H1 (cell line): Measurements from ENCODE around the gene RAB8B. TPM values are rescaled to one million over a fixed set of nuclear protein-coding genes. Genes with fewer than 3 reads are reported as not detected.

ENCODE experiments used
- CTCF ChIA-PET: fragments of 300-600 bp; sonication (Branson Sonifier 250); formaldehyde crosslinking; loops from one replicate; lab custom pipeline; 2021; ENCODE audit not compliant: partially characterized antibody; lab: Charles Lee
- POLR2A ChIA-PET: fragments of 300-600 bp; sonication (Branson Sonifier 250); formaldehyde crosslinking; loops from one replicate; lab custom pipeline; 2021; ENCODE audit warnings: inconsistent platforms; ENCODE audit not compliant: partially characterized antibody; lab: Charles Lee
- DNase-seq, 2 experiments: peaks; one replicate each; pipeline versions ENCODE4 v3.0.0 to v3.0.0-alpha.2; 2010 to 2022; ENCODE audit warnings: low spot score in 2 of 2, low read depth in 1 of 2, mixed read lengths in 1 of 2
- FAIRE-seq: peaks from 2 replicates; lab custom pipeline; 2011; peaks lifted over from hg19 to GRCh38; lab: Jason Lieb, UNC
- H2AFZ ChIP-seq: 2 replicates; pipeline ENCODE4 v1.8.1; 2012; ENCODE audit warnings: low read length, inconsistent platforms
- H2AK5ac ChIP-seq: 2 replicates; pipeline ENCODE4 v1.6.1; 2013; ENCODE audit warnings: low read depth, low read length
- H2BK120ac ChIP-seq: replicated peaks from 2 replicates; pipeline ENCODE3; 2013; ENCODE audit warnings: low read depth, low read length, inconsistent platforms
- H2BK12ac ChIP-seq: 2 replicates; pipeline ENCODE4 v1.6.1; 2013; ENCODE audit warnings: low read depth, low read length
- H2BK15ac ChIP-seq: 2 replicates; pipeline ENCODE4 v1.6.1; 2013; ENCODE audit warnings: low read length
- H2BK20ac ChIP-seq: 2 replicates; pipeline ENCODE4 v1.6.1; 2013; ENCODE audit warnings: low read length
- H2BK5ac ChIP-seq: 2 replicates; pipeline ENCODE4 v1.6.1; 2013; ENCODE audit warnings: low read depth, low read length
- H3K14ac ChIP-seq: 2 replicates; pipeline ENCODE4 v1.6.1; 2013; ENCODE audit warnings: inconsistent platforms; ENCODE audit not compliant: insufficient read length
- H3K18ac ChIP-seq: 2 replicates; pipeline ENCODE4 v1.6.1; 2013; ENCODE audit warnings: low read length; ENCODE audit errors: extremely low read depth
- H3K23ac ChIP-seq: 2 replicates; pipeline ENCODE4 v1.6.1; 2013; ENCODE audit warnings: inconsistent platforms; ENCODE audit not compliant: insufficient read length
- H3K23me2 ChIP-seq: 2 replicates; pipeline ENCODE4 v1.6.1; 2013; ENCODE audit warnings: low read depth, low read length
- H3K27ac ChIP-seq: 2 replicates; pipeline ENCODE4 v1.6.1; 2011; ENCODE audit warnings: low read depth, low read length, inconsistent platforms
- H3K27me3 ChIP-seq, 4 experiments: replicated peaks in 1 of 4; 1 replicate in 1 of 4; 2 replicates in 3 of 4; pipeline versions ENCODE4 v1.6.1 to v1.8.1; 2011 to 2013; ENCODE audit warnings: low read length in 3 of 4, mild to moderate bottlenecking in 3 of 4, inconsistent platforms in 2 of 4, mixed read lengths in 2 of 4, moderate library complexity in 1 of 4; ENCODE audit not compliant: control insufficient read depth in 3 of 4, insufficient read depth in 3 of 4; ENCODE audit errors: extremely low read depth in 1 of 4
- H3K36me3 ChIP-seq, 4 experiments: 2 replicates each; pipeline versions ENCODE4 v1.6.1 to v1.8.1; 2011 to 2013; ENCODE audit warnings: mild to moderate bottlenecking in 4 of 4, low read length in 3 of 4, moderate library complexity in 2 of 4, control low read depth in 1 of 4, inconsistent platforms in 1 of 4; ENCODE audit not compliant: insufficient read depth in 4 of 4, control insufficient read depth in 2 of 4
- H3K4ac ChIP-seq: replicated peaks from 2 replicates; pipeline ENCODE3; 2013; ENCODE audit warnings: low read length, low read depth, mixed read lengths, inconsistent platforms; ENCODE audit not compliant: insufficient read length
- H3K4me1 ChIP-seq, 4 experiments: replicated peaks in 1 of 4; 1 replicate in 1 of 4; 2 replicates in 3 of 4; pipeline versions ENCODE4 v1.6.1 to v1.8.1; 2011 to 2013; ENCODE audit warnings: low read length in 3 of 4, inconsistent platforms in 2 of 4, mixed read lengths in 1 of 4; ENCODE audit not compliant: insufficient read depth in 4 of 4, control insufficient read depth in 3 of 4
- H3K4me2 ChIP-seq, 2 experiments: 2 replicates each; pipeline versions ENCODE4 v1.6.1 to v1.8.1; 2011 to 2013; ENCODE audit warnings: low read depth in 2 of 2, low read length in 2 of 2, control low read depth in 1 of 2, inconsistent platforms in 1 of 2, mild to moderate bottlenecking in 1 of 2; ENCODE audit not compliant: insufficient read depth in 1 of 2
- H3K4me3 ChIP-seq, 4 experiments: fragments of 200-600, 300-600 bp in 1 of 4; sonication (generic), shearing (Covaris generic), sonication (Bioruptor Twin) in 1 of 4; 2 replicates each; pipeline versions ENCODE4 v1.5.1 to v1.8.1; 2011 to 2016; ENCODE audit warnings: low read length in 4 of 4, low read depth in 3 of 4, control low read depth in 2 of 4, inconsistent platforms in 2 of 4, mild to moderate bottlenecking in 2 of 4, mixed read lengths in 1 of 4, moderate library complexity in 1 of 4; ENCODE audit not compliant: insufficient read depth in 2 of 4; ENCODE audit errors: extremely low read depth in 1 of 4
- H3K56ac ChIP-seq: replicated peaks from 2 replicates; pipeline ENCODE3; 2013; ENCODE audit warnings: low read depth, mild to moderate bottlenecking, mixed read lengths, low read length, inconsistent platforms; ENCODE audit not compliant: insufficient read length
- H3K79me1 ChIP-seq: 2 replicates; pipeline ENCODE4 v1.6.1; 2013; ENCODE audit warnings: low read depth, low read length, control low read depth
- H3K79me2 ChIP-seq, 2 experiments: 2 replicates each; pipeline versions ENCODE4 v1.6.1 to v1.8.1; 2012 to 2013; ENCODE audit warnings: low read length in 2 of 2, mild to moderate bottlenecking in 2 of 2, inconsistent platforms in 1 of 2; ENCODE audit not compliant: insufficient read depth in 2 of 2, control insufficient read depth in 1 of 2
- H3K9ac ChIP-seq, 4 experiments: replicated peaks in 1 of 4; 1 replicate in 1 of 4; 2 replicates in 3 of 4; pipeline versions ENCODE4 v1.6.1 to v1.8.1; 2011 to 2013; ENCODE audit warnings: low read depth in 3 of 4, low read length in 3 of 4, control low read depth in 2 of 4, mild to moderate bottlenecking in 2 of 4, moderate library complexity in 2 of 4, inconsistent platforms in 1 of 4; ENCODE audit errors: extremely low read depth in 1 of 4
- H3K9me3 ChIP-seq, 2 experiments: 2 replicates each; pipeline versions ENCODE4 v1.6.1 to v1.8.1; 2012 to 2013; ENCODE audit warnings: mild to moderate bottlenecking in 2 of 2, moderate library complexity in 2 of 2, control low read depth in 1 of 2, inconsistent platforms in 1 of 2, low read depth in 1 of 2, low read length in 1 of 2, mixed read lengths in 1 of 2; ENCODE audit not compliant: insufficient read depth in 2 of 2
- H4K20me1 ChIP-seq, 2 experiments: replicated peaks in 1 of 2; 2 replicates each; pipeline versions ENCODE3 to v1.8.1; 2011 to 2013; ENCODE audit warnings: inconsistent platforms in 2 of 2, low read length in 2 of 2, mild to moderate bottlenecking in 1 of 2; ENCODE audit not compliant: insufficient read depth in 2 of 2, control insufficient read depth in 1 of 2
- H4K5ac ChIP-seq: 2 replicates; pipeline ENCODE4 v1.6.1; 2013; ENCODE audit warnings: low read length, low read depth, mixed read lengths, inconsistent platforms; ENCODE audit not compliant: insufficient read length
- H4K8ac ChIP-seq: 2 replicates; pipeline ENCODE4 v1.8.0; 2013; ENCODE audit warnings: mild to moderate bottlenecking, moderate library complexity, low read length, inconsistent platforms; ENCODE audit not compliant: insufficient read depth; ENCODE audit errors: extremely low read depth
- H4K91ac ChIP-seq: replicated peaks from 2 replicates; pipeline ENCODE3; 2013; ENCODE audit warnings: low read length, mixed read lengths, inconsistent platforms; ENCODE audit not compliant: insufficient read length
- JUND ChIP-seq: IDR thresholded peaks from 2 replicates; pipeline ENCODE4 v1.6.1; 2011; ENCODE audit warnings: mild to moderate bottlenecking, improper control_type of control experiment, low read length
- NRF1 ChIP-seq: IDR thresholded peaks from 2 replicates; pipeline ENCODE4 v1.6.1; 2011; ENCODE audit warnings: mild to moderate bottlenecking, low read depth, low read length, improper control_type of control experiment
- POLR2A ChIP-seq, 2 experiments: IDR thresholded peaks; 1 replicate in 1 of 2; 2 replicates in 1 of 2; pipeline ENCODE4 v1.6.1; 2011; ENCODE audit warnings: low read depth in 2 of 2, low read length in 2 of 2, mild to moderate bottlenecking in 2 of 2; ENCODE audit errors: control extremely low read depth in 1 of 2
- polyA plus RNA-seq, 7 experiments: library from polyadenylated mRNA; depleted of rRNA in 3 of 7; stranded (reverse) in 5 of 7; unstranded in 2 of 7; fragments of >200 nt in 5 of 7; fragments of 200-250 nt in 2 of 7; gene quantifications; 1 replicate in 5 of 7; 2 replicates in 1 of 7; 4 replicates in 1 of 7; pipeline versions ENCODE4 v1.2.1 to v1.2.3, GENCODE V29; 2011 to 2013; ENCODE audit warnings: missing spikeins in 2 of 7, mixed read lengths in 2 of 7
- total RNA-seq: library from RNA; stranded (reverse); fragmentation: NEBNext Ultra II Directional; extraction: Animal tissue kit (Norgen Biotek cat#: 25700); gene quantifications from 2 replicates; pipeline ENCODE4 v1.2.1, GENCODE V29; 2021

Gene RAB8B
- total and polyA plus RNA-seq, 2 of the 8 experiments (the other 6 are each of a cell fraction or from before 2014, with no cell fraction given) = 9.5 to 47.8 TPM

- Histone ChIP-seq H4K5ac (no peak overlapping the region), H2BK5ac (no peak overlapping the region), H3K4me2 (no peak overlapping the region), H3K9me3 (no peaks in the 10 kb centered on the region), H3K79me2 (no peaks in the 10 kb centered on the region), H4K20me1 (no peaks in the 10 kb centered on the region), H3K27me3 (no peaks in the 10 kb centered on the region), H2AK5ac (no peak overlapping the region), H2BK120ac (no peak overlapping the region), H3K4me3 (no peak overlapping the region), H3K27ac (no peak overlapping the region), H2BK20ac (no peak overlapping the region), H3K4me1 (no peaks in the 10 kb centered on the region), H3K56ac (no peak overlapping the region), H3K9ac (no peak overlapping the region), H3K23me2 (no peaks in the 10 kb centered on the region), H3K18ac (no peak overlapping the region), H4K91ac (no peak overlapping the region), H3K79me1 (no peaks in the 10 kb centered on the region), H2AFZ (no peak overlapping the region), H2BK15ac (no peak overlapping the region), H3K23ac (no peak overlapping the region), H3K4ac (no peak overlapping the region), H3K14ac (no peak overlapping the region), H2BK12ac (no peak overlapping the region), H3K36me3 (0 out of 8 replicates have a peak, but pooled peaks cover 0 to 2% (median 0%) of the 10 kb centered on the region in 4 experiments), H4K8ac (no peak overlapping the region)
- FAIRE-seq = no peak
- DNase-seq = no peak
- ChIA-PET POLR2A (interaction anchor here (1.1 to 1.7 kb wide), 2 partner anchors 8 to 17 kb away, joined by 3 read pairs; no protein-coding TSS in a partner anchor), CTCF (interaction anchor here (0.9 to 6.5 kb wide), 4 partner anchors 11 to 111 kb away, joined by 3 to 25 read pairs (median 4); no protein-coding TSS in a partner anchor)
- TF ChIP-seq POLR2A (IDR thresholded peaks at IDR 0.05; ENCODE audit: control extremely low read depth in 1 of 2, low read depth in 2 of 2, low read length in 2 of 2) = no peak
- no peak for TF ChIP-seq NRF1
- TF ChIP-seq JUND = no peak
Observed at GRCh38 chr15:63295341-63295740, 105.9 kb downstream of the RAB8B start.
